HL-60 (cell line): Measurements from ENCODE around the gene MACC1.

Experiments
- DNase-seq, 2 experiments: peaks; one replicate each; pipeline ENCODE4 v3.0.0-alpha.2; 2010 to 2020; ENCODE audit warnings: low read depth in 1 of 2, low spot score in 1 of 2
- H3K27ac ChIP-seq: fragments of 250-450 bp; sonication (Bioruptor Pico); replicated peaks from 2 replicates; pipeline ENCODE4 v1.5.1; 2020; ENCODE audit warnings: mild to moderate bottlenecking, moderate library complexity
- H3K27me3 ChIP-seq: fragments of 250-450 bp; sonication (Bioruptor Pico); 2 replicates; pipeline ENCODE4 v1.5.1; 2021; ENCODE audit warnings: mild to moderate bottlenecking, moderate library complexity; ENCODE audit not compliant: insufficient read depth, poor library complexity, severe bottlenecking
- H3K4me3 ChIP-seq: replicated peaks from 2 replicates; pipeline ENCODE4 v1.5.1; 2011; ENCODE audit warnings: mild to moderate bottlenecking, control low read depth, low read length; ENCODE audit not compliant: insufficient read depth
- GABPA ChIP-seq: IDR thresholded peaks from 2 replicates; pipeline ENCODE4 v1.6.1; 2012; ENCODE audit warnings: low read depth
- POLR2AphosphoS5 ChIP-seq: IDR thresholded peaks from 2 replicates; pipeline ENCODE4 v1.6.1; 2012; ENCODE audit warnings: low read depth
- SPI1 ChIP-seq: IDR thresholded peaks from 2 replicates; pipeline ENCODE4 v1.6.1; 2012; ENCODE audit warnings: low read depth, mild to moderate bottlenecking, borderline replicate concordance
- TF ChIP-seq, protein P1 (sequence below): IDR thresholded peaks from 2 replicates; pipeline ENCODE4 v1.6.1; 2012; ENCODE audit warnings: low read depth; ENCODE audit not compliant: insufficient replicate concordance
- TF ChIP-seq, protein P2 (sequence below): IDR thresholded peaks from one replicate; pipeline ENCODE4 v1.5.1; 2011; ENCODE audit warnings: low read length, control low read depth, inconsistent platforms; ENCODE audit not compliant: insufficient read depth

Gene MACC1

DNA sequence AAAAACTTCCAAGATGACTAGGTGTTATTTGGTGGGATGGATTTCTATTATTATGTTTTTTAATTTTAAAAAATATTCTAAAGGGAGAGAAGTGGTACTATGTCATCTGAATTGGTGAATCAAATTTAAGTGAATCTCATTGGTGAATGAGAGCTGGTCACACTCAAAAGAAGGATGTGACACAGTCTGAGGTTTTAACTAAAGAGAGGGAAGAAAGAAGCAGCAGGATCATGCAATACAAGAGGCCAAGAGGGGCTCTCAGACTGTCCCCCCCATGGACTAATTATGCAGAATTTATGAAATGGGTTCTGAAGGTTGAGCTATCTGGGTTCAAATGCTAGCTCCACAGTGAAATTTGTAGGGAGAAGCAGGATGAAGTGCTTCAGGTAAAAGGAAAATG, 16.2 kb downstream of the MACC1 start:
- no peak for TF ChIP-seq POLR2AphosphoS5
- no peak for TF ChIP-seq GABPA
- TF ChIP-seq SPI1 = no peak
- TF ChIP-seq, protein P1, sequence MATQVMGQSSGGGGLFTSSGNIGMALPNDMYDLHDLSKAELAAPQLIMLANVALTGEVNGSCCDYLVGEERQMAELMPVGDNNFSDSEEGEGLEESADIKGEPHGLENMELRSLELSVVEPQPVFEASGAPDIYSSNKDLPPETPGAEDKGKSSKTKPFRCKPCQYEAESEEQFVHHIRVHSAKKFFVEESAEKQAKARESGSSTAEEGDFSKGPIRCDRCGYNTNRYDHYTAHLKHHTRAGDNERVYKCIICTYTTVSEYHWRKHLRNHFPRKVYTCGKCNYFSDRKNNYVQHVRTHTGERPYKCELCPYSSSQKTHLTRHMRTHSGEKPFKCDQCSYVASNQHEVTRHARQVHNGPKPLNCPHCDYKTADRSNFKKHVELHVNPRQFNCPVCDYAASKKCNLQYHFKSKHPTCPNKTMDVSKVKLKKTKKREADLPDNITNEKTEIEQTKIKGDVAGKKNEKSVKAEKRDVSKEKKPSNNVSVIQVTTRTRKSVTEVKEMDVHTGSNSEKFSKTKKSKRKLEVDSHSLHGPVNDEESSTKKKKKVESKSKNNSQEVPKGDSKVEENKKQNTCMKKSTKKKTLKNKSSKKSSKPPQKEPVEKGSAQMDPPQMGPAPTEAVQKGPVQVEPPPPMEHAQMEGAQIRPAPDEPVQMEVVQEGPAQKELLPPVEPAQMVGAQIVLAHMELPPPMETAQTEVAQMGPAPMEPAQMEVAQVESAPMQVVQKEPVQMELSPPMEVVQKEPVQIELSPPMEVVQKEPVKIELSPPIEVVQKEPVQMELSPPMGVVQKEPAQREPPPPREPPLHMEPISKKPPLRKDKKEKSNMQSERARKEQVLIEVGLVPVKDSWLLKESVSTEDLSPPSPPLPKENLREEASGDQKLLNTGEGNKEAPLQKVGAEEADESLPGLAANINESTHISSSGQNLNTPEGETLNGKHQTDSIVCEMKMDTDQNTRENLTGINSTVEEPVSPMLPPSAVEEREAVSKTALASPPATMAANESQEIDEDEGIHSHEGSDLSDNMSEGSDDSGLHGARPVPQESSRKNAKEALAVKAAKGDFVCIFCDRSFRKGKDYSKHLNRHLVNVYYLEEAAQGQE = no peak
- TF ChIP-seq, protein P2, sequence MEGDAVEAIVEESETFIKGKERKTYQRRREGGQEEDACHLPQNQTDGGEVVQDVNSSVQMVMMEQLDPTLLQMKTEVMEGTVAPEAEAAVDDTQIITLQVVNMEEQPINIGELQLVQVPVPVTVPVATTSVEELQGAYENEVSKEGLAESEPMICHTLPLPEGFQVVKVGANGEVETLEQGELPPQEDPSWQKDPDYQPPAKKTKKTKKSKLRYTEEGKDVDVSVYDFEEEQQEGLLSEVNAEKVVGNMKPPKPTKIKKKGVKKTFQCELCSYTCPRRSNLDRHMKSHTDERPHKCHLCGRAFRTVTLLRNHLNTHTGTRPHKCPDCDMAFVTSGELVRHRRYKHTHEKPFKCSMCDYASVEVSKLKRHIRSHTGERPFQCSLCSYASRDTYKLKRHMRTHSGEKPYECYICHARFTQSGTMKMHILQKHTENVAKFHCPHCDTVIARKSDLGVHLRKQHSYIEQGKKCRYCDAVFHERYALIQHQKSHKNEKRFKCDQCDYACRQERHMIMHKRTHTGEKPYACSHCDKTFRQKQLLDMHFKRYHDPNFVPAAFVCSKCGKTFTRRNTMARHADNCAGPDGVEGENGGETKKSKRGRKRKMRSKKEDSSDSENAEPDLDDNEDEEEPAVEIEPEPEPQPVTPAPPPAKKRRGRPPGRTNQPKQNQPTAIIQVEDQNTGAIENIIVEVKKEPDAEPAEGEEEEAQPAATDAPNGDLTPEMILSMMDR = no peak
- no peak overlapping the region for H3K4me3 ChIP-seq
- H3K27ac ChIP-seq = peak overlapping the region; percentile 9; the same call in 1 of the 2 replicates
- no peaks in the 10 kb centered on the region for H3K27me3 ChIP-seq
- no peak for DNase-seq

DNA sequence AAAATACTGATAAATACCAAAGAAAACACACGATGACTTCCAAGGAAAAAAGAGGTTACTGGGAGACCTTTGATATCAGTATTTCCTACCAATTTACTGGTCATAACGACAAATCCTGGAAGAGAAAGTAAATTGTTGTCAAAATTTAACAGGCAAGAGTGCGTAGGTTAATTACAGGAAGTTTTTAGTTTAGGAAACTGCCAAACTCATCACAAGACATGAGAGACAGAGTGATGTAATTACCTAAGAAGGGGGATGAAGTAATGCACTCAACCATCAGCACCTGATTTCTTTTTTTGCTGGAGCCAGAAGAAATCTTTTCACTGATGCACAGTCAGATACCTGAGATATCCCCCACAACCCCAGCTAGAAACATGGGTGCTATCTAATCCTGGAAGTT, 16.8 kb downstream of the MACC1 start:
- DNase-seq = no peak
- H3K27ac ChIP-seq = peak overlapping the region; percentile 57
- H3K4me3 ChIP-seq = no peak overlapping the region
- no peaks in the 10 kb centered on the region for H3K27me3 ChIP-seq
- TF ChIP-seq SPI1 = no peak
- no peak for TF ChIP-seq GABPA
- TF ChIP-seq, protein P1 = no peak
- no peak for TF ChIP-seq POLR2AphosphoS5
- TF ChIP-seq, protein P2 = no peak

DNA sequence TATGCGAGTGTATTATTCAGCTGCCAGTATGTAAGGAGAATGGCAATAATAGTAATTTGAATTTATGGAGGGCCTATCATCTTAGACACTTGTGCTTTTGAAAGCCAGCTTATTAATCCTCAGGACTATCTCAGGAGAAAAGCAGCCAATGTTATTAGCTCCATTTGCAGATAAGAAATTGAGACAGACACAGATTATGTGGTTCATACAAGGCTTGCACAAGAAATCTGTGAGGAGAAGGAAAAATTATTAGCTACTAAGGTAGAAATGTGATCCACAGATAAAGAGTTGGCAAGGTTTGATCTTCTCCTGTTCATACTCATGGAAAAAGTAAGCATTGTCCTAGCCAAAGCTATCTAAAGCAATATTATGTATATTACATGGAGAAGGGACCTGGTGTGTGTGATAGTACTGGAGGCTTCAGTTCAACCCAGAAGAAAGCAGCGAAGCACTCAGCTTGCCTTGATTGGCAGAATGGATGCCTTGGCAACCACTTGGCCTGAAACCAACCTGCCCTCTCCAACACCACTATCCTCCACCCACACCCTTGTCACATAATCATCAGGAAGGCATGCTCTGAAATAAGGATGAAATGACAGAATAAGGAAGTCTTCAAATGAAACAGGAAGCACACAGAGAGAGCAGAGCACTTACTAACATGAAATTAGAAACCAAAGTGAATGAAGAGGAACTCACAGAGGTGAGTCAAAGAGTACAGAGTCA, 18.0 kb downstream of the MACC1 start:
- no peak for TF ChIP-seq POLR2AphosphoS5
- peak; percentile 97 for TF ChIP-seq SPI1
- peak overlapping the region; percentile 47 for H3K27ac ChIP-seq
- DNase-seq = peak; percentile 84 to 92
- H3K27me3 ChIP-seq = no peaks in the 10 kb centered on the region
- H3K4me3 ChIP-seq = no peak overlapping the region

DNA sequence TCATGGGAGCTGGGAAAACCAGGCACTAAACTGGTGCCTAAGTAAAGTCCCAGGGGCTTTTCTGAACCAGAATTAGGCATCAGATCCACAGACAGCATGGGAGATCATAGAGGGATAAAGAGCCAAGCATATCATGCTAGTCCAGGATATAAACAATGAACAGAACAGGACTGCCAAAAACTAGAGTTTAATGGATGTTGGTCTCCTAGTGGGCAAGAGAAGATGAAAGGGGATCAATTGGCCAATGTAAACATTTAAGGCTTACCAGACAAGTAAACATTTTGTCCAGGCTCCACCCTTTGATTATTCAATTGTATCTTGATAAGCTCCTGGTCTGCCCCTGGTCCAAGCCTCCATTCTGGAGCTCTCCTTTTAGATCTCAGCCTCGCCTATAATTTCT, 18.9 kb downstream of the MACC1 start:
- H3K4me3 ChIP-seq = no peak overlapping the region
- TF ChIP-seq POLR2AphosphoS5 (no peak), GABPA (no peak), SPI1 (no peak)
- TF ChIP-seq, protein P2 = no peak
- TF ChIP-seq, protein P1 = no peak
- no peaks in the 10 kb centered on the region for H3K27me3 ChIP-seq
- no peak overlapping the region for H3K27ac ChIP-seq
- DNase-seq = no peak
